Adipose tissue (tissue), 3 donors: Measurements from ENCODE around the gene ALKBH4. TPM values are rescaled to one million over a fixed set of nuclear protein-coding genes. Genes with fewer than 3 reads are reported as not detected.
"Not testable (repeated sequence)": the region's sequence is repeated elsewhere in the genome, so short reads cannot be mapped to it uniquely, and the experiment has no call there.

ENCODE experiments used
- H3K27ac ChIP-seq: one replicate; pipeline ENCODE4 v1.5.1; 2013; ENCODE audit warnings: low read depth, low read length
- WGBS, 3 donors: extraction: QIAGEN DNeasy Blood & Tissue Kit; methylation state at CpG; one replicate each; pipeline ENCODE4 v1.1.7; 2013; 5-methylcytosine and 5-hydroxymethylcytosine counted together
- polyA plus RNA-seq, 3 donors: library from polyadenylated mRNA; stranded (reverse); fragments of 200-250 nt; gene quantifications; one replicate each; pipeline ENCODE4 v1.2.3, GENCODE V29; 2013
- donor health status: healthy with polysubstance abuse.
- donor health status: Bipolar disorder and iron deficiency.
- donor health status: healthy.

The ALKBH4 gene
- polyA plus RNA-seq, 3 donors: 4.5 to 6.8 (median 5.7) TPM

DNA sequence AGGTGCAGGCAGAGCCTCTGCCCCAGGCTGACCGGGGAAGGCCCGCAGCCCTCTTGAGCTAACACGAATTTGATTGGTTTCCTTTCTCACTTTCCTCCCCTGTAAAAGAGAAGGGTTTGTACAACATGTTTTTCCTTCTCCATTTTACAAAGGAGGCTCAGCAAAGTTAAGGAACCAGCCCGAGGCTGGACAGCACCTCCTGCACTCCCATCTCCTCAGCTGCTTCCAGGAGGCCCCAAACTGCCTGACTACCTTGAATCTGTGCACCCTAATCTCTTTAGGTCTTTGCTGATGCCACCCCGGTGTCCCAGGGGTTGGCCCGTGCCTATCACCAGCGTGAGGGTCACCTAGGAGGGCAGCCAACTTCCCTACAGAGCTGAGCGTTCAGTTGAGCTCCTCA lies 4.2 kb downstream of the ALKBH4 start:
- no peak overlapping the region for H3K27ac ChIP-seq
- 74 to 90% (median 76%) methylated on average over 8 of the region's 8 CpGs for whole genome bisulfite sequencing, 3 donors

DNA sequence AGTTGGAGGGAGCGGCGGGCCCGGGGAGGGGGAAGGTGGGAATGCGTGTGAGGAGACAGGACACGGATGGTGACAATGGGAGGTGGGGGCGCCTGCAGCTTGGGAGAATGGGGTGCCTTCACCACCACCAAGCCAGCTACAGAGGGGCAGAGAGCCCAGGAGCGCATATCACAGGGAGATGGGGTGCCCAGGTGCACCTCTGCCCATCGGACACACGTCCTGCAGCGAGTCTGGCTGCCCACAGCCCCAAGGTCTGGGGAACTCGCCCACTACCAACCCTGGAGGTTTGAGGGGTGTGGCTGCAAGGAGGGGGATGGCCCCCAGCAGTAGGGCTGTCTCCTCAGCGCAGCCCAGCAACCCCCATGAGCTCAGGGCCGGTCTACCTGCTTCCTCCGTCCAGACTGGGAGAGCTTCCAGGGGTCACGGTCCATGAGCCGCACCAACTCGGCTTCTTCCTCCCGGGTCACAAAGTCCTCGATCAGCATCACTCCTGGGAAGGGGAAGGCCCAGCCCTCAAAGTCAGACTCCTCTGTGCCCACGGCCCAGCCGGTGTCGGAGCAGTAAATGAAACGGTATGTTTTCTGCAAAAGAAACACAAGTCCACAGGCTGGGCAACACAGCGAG lies 5.3 kb downstream of the ALKBH4 start:
- WGBS, 3 donors: 94 to 95% (median 94%) methylated on average over 24 of the region's 24 CpGs
- no peak overlapping the region for H3K27ac ChIP-seq

DNA sequence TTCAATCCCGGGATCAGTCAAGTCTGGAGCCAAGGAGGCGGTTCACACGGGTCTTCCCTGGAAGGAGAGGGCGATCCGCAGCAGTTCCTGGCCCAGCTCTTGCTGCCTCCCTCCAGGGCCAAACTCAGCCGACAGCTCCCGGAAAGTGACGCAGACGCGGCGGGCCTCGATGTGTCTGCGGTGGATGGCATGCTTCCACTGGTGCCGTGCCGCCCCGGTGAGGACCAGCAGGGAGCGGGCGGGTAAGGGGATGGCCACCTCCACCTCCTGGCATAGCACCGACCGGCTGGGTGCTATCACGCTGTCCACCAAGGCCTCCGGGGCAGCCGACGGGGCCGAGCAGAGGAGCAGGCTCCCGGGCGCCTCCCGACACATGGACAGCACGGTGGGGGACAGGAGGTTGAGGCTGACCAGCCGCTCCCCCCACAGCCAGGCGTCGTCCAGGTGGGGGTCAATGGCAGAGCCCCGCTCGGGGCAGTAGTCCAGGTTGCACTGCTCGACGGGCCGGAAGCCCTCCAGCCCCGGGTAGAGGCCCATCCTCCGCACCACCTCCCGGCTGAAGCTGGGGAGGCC lies 7.2 kb downstream of the ALKBH4 start:
- WGBS, 3 donors: 94 to 95% (median 94%) methylated on average over 38 to 40 of the region's 40 CpGs

DNA sequence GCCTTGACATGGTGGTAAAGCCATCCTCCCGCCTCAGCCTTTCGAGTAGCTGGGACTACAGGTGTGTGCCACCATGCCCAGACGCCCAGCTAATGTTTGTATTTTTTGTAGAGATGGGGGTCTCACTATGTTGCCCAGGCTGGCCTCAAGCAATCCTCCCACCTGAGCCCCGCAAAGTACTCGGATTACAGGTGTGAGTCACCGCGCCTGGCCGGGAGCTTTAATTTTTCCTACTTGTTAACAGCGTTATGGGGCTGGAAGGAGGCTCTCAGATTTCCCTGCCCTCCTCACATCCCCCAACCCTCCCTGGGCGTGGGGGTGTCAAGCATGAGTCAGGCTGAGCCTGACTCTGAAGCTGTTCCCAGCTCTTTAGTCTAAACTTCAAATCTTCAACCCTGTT lies 8.3 kb downstream of the ALKBH4 start:
- 83 to 90% (median 88%) methylated on average over 10 of the region's 10 CpGs for WGBS, 3 donors
- H3K27ac ChIP-seq: no peak overlapping the region

More for the DNA sequence above, 7.2 kb downstream of the ALKBH4 start:
- H3K27ac ChIP-seq: no peak overlapping the region

DNA sequence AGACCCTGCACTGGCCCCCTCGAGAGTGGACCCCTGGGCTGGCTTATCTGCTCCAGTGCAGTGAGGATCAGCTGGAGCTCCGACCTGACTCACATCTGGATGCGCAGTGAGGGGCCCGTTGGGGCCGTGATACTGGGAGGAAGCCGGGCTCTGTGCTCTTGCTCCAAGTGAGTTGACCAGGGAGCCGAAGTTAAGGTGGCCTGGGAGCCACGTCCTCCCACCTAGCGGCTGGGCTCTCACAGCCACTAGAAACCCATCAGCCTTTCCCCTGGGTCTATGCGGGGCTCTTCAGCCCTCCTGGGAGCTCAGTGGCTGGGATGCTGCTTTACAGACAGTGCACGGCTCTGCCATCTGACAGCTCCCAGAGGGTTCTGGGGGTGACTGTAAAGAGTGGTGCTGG lies 9.1 kb downstream of the ALKBH4 start:
- WGBS, 3 donors: 81 to 87% (median 86%) methylated on average over 11 of the region's 11 CpGs
- no peak overlapping the region for H3K27ac ChIP-seq

DNA sequence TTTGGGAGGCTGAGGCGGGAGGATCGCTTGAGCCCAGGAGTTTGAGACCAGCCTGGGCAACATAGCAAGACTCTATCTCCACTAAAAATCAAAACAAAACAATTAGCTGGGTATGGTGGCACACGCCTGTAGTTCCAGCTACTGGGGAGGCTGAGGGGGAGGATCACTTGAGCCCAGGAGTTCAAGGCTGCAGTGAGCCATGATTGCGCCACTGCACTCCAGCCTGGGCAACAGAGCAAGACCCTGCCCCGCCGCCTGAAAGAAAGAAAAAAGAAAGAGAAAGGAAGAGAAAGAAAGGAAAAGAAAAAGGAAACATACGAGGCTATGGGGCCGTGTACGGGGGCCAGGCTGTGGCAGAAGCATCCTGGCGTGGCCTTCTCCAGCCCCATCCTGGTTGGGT lies 9.7 kb downstream of the ALKBH4 start:
- not testable (repeated sequence) for H3K27ac ChIP-seq
- 89 to 95% (median 89%) methylated on average over 10 of the region's 10 CpGs for WGBS, 3 donors

DNA sequence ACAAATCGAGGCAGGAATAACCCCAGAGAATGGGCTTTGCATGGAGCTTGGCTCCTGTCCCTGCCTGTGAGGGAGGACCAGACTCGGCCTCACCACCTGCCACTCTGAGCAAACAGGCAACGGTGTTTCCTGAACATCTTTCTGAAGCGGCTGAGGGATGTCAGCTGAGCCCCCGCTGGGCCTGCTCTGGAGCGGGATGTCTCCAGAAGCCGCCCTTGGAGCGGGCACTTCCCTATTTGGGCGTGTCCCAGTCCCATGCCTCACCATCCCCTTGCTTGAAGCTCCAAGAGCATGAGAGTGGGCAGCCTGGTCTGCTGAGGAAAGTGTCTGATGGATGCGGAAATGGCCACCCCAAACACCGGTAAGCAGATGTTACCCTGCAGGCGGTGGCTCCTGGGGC lies 10.2 kb downstream of the ALKBH4 start:
- 60 to 69% (median 66%) methylated on average over 12 of the region's 12 CpGs for WGBS, 3 donors
- no peak overlapping the region for H3K27ac ChIP-seq

DNA sequence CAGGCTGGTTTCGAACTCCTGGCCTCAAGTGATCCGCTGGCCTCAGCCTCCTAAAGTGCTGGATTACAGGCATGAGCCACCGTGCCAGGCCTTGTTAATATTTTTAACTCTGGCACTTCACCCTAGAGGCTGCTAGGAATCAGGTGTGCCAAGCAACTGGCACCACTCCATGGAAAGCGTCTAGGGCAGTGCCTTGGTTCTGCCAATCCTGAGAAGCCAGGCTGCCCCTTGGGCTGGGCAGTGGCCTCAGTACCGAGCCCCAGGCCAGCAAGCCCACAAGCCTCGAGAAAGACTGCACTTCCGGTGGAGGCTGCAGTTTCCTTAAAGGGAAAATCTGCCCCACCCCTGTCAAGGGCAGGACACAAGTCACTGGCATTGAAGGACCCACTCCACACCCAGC lies 11.3 kb downstream of the ALKBH4 start:
- no peak overlapping the region for H3K27ac ChIP-seq
- WGBS, 3 donors: 70 to 78% (median 71%) methylated on average over 7 of the region's 7 CpGs

DNA sequence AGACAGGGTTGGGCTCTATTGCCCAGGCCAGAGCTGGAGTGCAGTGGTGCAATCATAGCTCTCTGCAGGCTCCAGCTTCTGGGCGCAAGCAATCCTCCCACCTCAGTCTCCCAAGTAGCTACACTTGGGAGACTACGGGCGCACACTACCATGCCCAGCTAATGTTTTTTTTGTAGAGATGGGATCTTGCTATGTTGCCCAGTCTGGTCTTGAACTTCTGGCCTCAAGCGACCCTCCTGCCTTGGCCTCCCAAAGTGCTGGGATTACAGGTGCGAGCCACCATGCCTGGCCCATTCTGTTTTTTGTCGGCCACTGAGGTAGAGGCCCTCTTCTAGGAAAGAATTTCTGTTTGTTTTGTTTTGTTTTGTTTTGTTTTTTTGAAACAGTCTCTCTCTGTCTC lies 12.2 kb downstream of the ALKBH4 start:
- WGBS, 3 donors: 86 to 94% (median 91%) methylated on average over 6 of the region's 6 CpGs

DNA sequence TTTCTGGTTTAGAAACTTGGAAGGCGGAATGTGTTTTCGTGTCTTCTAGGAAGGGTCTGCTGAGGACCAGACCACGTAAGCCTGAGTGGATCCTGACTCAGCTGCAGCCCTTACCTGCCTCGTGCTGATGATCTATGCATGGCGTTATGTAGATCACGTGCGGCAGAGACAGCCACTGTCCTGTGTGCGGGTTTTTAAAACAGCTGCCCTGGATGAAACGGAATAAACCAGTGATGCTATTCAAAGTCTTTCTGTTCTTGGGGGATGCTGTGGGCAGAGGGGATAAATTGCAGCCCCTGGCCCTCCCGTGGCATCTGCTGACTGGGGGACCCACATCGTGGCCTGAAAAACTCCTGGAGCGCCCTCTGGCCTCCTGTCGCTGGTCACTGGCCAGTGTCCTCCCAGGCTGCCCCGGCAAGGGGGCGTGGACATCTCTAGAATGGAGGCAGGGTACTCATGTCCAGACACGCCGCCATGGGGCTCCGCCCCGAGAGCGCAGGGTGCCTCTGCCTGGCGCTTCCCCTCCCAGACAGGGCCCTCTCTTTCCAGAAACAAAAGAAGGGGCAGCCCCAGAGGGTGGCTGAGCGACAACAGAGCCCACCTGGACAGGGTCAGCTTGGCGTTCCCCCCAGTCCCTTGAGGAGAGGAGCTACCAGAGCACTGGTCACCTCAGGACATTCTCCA lies 13.2 kb downstream of the ALKBH4 start:
- WGBS, 3 donors: 38 to 62% (median 54%) methylated on average over 21 to 23 of the region's 23 CpGs
- no peak overlapping the region for H3K27ac ChIP-seq

More for the DNA sequence above, 12.2 kb downstream of the ALKBH4 start:
- no peak overlapping the region for H3K27ac ChIP-seq

DNA sequence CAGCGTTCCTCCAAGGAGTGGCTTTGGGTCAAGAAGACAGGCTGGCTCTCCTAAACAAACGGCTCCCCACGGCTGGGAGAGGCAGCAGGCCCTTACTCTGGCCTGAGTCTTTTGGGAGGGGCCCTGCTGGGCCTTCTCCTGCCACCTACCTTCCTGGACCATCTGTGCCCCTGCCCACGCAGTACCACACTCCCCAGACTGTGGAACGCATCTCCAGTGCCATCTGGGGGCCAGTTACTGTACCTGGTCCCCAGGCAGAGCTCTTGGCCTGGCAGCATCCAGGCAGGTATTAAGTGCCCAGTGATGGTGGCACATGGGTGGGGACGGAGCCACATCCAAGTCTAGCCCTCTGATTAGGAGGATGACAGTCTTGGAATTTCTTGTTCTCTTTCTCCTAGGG lies 14.4 kb downstream of the ALKBH4 start:
- H3K27ac ChIP-seq: no peak overlapping the region
- 74 to 75% (median 74%) methylated on average over 6 of the region's 6 CpGs for WGBS, 3 donors

DNA sequence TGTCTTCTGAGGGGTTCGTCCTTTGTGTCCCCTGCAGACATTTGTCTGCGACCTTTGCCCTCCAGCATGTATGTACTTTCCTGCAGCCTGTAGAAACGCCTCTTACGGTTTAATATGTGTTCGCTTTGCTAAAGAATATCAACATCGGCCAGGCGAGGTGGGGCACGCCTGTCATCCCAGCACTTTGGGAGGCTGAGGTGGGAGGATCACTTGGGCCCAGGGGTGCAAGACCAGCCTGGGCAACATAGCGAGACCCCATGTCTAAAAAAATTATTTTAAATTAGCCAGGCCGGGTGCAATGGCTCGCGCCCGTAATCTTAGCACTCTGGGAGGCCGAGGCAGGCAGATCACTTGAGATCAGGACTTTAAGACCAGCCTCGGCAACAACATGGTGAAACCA lies 15.5 kb downstream of the ALKBH4 start:
- no peak overlapping the region for H3K27ac ChIP-seq
- 97 to 98% (median 98%) methylated on average over 15 of the region's 15 CpGs for WGBS, 3 donors

DNA sequence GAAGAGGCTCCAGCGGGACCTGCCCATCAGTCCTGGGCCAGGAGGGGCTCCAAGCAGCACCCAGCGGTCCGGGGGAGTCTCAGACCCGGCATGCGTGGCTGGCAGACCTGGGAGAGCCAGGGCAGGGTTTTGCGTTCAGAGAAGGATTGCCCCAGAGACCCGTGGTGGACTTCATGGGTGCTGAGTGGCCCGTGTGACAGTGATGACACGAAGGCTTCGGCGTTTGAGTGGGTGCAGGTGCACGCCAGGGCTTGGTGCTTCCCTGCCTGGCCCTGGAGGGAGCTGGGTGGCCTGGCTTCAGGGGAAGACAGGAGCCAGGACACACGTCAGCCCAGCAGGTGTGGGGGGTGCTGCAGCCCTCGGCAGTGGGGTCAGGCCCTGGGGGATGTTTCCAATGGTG lies 17.4 kb downstream of the ALKBH4 start:
- 89 to 91% (median 89%) methylated on average over 14 of the region's 14 CpGs for WGBS, 3 donors
- H3K27ac ChIP-seq: no peak overlapping the region

DNA sequence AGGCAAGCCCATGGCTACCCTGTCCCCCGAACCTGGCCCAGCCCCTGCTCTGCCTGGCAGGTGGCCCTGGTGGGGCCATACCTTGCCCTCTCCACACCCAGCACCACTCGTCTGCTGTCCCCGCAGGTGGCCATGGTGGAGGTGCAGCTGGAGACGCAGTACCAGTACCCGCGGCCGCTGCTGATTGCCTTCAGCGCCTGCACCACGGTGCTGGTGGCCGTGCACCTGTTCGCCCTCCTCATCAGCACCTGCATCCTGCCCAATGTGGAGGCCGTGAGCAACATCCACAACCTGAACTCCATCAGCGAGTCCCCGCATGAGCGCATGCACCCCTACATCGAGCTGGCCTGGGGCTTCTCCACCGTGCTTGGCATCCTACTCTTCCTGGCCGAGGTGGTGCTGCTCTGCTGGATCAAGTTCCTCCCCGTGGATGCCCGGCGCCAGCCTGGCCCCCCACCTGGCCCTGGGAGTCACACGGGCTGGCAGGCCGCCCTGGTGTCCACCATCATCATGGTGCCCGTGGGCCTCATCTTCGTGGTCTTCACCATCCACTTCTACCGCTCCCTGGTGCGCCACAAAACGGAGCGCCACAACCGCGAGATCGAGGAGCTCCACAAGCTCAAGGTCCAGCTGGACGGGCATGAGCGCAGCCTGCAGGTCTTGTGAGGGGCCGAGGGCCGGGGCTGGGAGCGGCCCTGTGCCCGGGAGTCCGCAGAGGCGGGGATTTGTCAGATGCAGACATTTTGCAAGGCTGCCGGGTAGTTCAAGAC lies 18.1 kb downstream of the ALKBH4 start:
- 92 to 96% (median 93%) methylated on average over 40 to 41 of the region's 41 CpGs for WGBS, 3 donors
- H3K27ac ChIP-seq: no peak overlapping the region

DNA sequence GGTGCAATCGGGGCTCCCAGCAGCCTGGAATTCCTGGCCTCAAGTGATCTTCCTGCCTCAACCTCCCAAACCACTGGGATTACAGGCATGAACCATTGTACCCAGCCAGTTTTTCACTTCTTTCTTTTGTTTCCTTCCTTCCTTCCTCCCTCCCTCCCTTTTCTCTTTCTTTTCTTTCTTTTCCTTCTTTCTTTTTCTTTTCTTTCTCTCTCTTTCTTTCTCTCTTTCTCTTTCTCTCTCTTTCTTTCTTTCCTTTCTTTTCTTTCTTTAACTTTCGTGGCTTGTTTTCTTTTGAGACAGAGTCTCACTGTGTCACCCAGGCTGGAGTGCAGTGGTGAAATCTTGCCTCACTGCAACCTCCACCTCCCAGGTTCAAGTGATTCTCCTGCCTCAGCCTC lies 19.0 kb downstream of the ALKBH4 start:
- 67 to 72% (median 71%) methylated on average over 2 of the region's 2 CpGs for WGBS, 3 donors
- H3K27ac ChIP-seq: no peak overlapping the region

DNA sequence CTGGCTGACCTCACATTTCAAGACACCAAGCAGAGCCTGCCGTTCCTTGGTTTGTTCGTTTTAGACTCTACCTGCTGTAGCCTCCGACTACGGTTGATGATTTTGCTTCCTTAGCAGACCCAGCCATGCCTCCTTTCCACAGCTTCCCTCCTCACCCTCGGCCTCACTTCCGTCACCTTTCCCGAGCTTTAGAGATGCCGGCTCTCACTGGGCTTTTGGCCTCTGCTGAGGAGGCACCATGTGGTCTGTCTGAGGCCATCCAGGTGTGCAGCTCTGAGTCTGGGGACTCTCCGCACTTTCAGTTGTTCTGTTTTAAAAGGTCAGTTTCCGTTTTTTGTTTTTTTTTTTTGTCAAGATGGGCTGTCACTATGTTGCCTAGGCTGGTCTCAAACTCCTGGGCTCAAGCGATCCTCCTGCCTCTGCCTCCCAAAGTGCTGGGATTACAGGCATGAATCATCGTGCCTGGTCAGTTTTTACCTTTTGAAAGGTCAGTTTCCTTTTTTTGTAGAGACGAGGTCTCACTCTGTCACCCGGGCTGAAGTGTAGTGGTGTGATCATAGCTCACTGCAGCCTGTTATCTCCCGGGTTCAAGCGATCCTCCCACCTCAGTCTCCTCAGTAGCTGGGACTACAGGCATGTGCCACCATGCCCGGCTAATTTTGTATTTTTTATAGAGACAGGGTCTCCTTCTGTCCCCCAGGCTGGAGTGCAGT lies 19.5 kb downstream of the ALKBH4 start:
- 90 to 92% (median 91%) methylated on average over 17 of the region's 17 CpGs for WGBS, 3 donors
- H3K27ac ChIP-seq: no peak overlapping the region

DNA sequence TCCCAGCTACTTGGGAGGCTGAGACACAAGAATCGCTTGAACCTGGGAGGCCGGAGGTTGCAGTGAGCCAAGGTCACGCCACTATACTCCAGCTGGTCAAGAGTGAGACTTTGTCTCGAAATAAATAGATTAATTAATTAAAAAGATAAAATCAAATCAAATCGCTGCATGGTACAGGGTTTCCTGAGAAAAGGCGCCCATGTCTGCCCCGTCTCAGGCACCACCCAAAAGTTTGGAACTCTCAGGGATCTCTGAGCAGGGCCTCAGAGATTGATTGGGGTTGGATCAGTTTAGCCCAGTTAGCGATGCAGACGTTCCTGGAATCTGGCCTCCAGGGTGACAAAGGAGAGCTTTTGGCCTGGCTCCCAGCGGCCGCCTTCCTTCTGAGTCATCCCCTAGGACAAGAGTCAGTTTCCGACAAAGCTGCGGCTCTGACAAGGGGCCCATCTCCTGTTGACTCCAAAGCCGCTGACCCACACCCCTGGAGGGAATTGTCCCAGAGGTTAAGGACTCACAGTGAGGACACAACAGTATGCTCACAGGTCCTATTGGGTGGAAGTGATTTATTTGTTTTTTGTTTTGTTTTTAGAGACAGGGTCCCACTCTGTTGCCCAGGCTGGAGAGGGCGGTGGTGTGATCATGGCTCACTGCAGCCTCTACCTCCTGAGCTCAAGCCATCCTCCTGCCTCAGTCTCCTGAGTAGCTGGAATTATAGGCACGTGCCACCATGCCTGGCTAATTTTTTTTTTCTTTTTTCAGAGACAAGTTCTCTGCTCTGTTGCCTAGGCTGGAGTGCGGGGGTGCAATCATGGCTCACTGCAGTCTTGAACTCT lies 24.5 kb downstream of the ALKBH4 start:
- H3K27ac ChIP-seq: no peak overlapping the region
- 71 to 84% (median 82%) methylated on average over 17 of the region's 17 CpGs for WGBS, 3 donors

DNA sequence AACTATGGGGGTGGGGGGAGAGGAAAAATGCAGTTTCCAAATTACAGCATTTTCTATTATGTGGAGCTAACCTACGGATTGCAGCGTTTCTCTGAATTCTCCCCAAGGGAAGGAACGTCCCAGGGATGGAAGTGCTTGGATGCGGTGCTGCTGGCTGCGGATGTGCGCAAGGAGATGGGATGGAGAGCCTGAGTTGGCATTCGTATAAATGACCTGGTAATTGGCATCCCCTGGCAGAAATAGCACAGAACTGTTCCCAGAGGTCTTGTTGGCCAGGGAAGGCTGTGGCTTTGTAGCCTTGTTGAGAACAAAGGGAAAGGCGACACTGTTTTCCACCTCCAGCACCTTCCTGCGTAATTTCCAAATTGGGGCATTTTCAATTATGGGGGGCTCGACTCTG lies 28.5 kb downstream of the ALKBH4 start:
- WGBS, 3 donors: 90 to 94% (median 93%) methylated on average over 10 of the region's 10 CpGs
- H3K27ac ChIP-seq: no peak overlapping the region
